Liver (tissue), 3 donors: Measurements from ENCODE around the gene EGFLAM.

Experiments
- CTCF ChIP-seq: fragments of 150-350 bp; IDR thresholded peaks from 2 replicates; pipeline ENCODE4 v1.5.1; 2017; ENCODE audit warnings: improper control_type of control experiment, low read depth, low read length; ENCODE audit not compliant: missing input control
- EGR1 ChIP-seq, 2 donors: IDR thresholded peaks; 2 replicates each; pipeline ENCODE4 v1.6.1; 2016 to 2018; ENCODE audit warnings: antibody characterized with exemption in 2 of 2, low read depth in 2 of 2
- FOXA1 ChIP-seq: IDR thresholded peaks from 2 replicates; pipeline ENCODE4 v1.6.1; 2016; ENCODE audit warnings: antibody characterized with exemption
- HNF4A ChIP-seq, 2 donors: conservative IDR thresholded peaks; 2 replicates each; pipeline ENCODE4 v1.6.1; 2016; ENCODE audit warnings: antibody characterized with exemption in 2 of 2, mild to moderate bottlenecking in 2 of 2
- JUND ChIP-seq, 2 donors: IDR thresholded peaks; 2 replicates each; pipeline ENCODE4 v1.6.1; 2016; ENCODE audit warnings: antibody characterized with exemption in 2 of 2
- RAD21 ChIP-seq, 2 donors: IDR thresholded peaks; 2 replicates each; pipeline ENCODE4 v1.6.1; 2016; ENCODE audit warnings: antibody characterized with exemption in 2 of 2, mild to moderate bottlenecking in 2 of 2
- REST ChIP-seq: IDR thresholded peaks from 2 replicates; pipeline ENCODE4 v1.6.1; 2016; ENCODE audit warnings: antibody characterized with exemption, mild to moderate bottlenecking
- RXRA ChIP-seq, 2 donors: IDR thresholded peaks; 2 replicates each; pipeline ENCODE4 v1.6.1; 2017 to 2018; ENCODE audit warnings: antibody characterized with exemption in 2 of 2, mild to moderate bottlenecking in 1 of 2
- SP1 ChIP-seq: IDR thresholded peaks from 2 replicates; pipeline ENCODE4 v1.6.1; 2018; ENCODE audit warnings: antibody characterized with exemption, mild to moderate bottlenecking
- TAF1 ChIP-seq: conservative IDR thresholded peaks from 2 replicates; pipeline ENCODE4 v1.6.1; 2016; ENCODE audit warnings: antibody characterized with exemption, mild to moderate bottlenecking
- YY1 ChIP-seq: IDR thresholded peaks from 2 replicates; pipeline ENCODE4 v1.6.1; 2016; ENCODE audit warnings: antibody characterized with exemption, mild to moderate bottlenecking
- TF ChIP-seq, protein P1 (sequence below): IDR thresholded peaks from 2 replicates; pipeline ENCODE4 v1.6.1; 2016; ENCODE audit warnings: antibody characterized with exemption
- donor health status: healthy.
- donor health status: healthy.

GRCh38 chr5:38305148-38305547, 46.8 kb downstream of the EGFLAM start:
- TF ChIP-seq CTCF (no peak), JUND (IDR thresholded peaks at IDR 0.05) (no peak), YY1 (no peak), RAD21 (IDR thresholded peaks at IDR 0.05) (no peak), REST (no peak), HNF4A (conservative IDR thresholded peaks at IDR 0.05) (no peak), RXRA (IDR thresholded peaks at IDR 0.05) (no peak), TAF1 (no peak), FOXA1 (no peak), EGR1 (IDR thresholded peaks at IDR 0.05; ENCODE audit: low read depth in 2 of 2) (no peak), SP1 (no peak)
- TF ChIP-seq, protein P1, sequence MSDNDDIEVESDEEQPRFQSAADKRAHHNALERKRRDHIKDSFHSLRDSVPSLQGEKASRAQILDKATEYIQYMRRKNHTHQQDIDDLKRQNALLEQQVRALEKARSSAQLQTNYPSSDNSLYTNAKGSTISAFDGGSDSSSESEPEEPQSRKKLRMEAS, result no peak
